Activated B cell treated with CpG ODN at 0.5 μM for 24 hours (primary cell): ENCODE measurements around the gene PTPRJ. TPM values are rescaled to one million over a fixed set of nuclear protein-coding genes. Genes with fewer than 3 reads are reported as not detected.
"Not testable (repeated sequence)": the region's sequence is repeated elsewhere in the genome, so short reads cannot be mapped to it uniquely, and the experiment has no call there.

Source experiments
- ATAC-seq: fragments of 200-7000 bp; cut with Tn5 transposase; one replicate; pipeline ENCODE4 v1.10.0; 2021; ENCODE audit warnings: low read depth, mild to moderate bottlenecking, moderate library complexity
- CTCF ChIA-PET: fragments of 350-600 bp; sonication (Branson Sonifier 250); formaldehyde crosslinking; loops from one replicate; lab custom pipeline; 2021; ENCODE audit warnings: antibody characterized with exemption; lab: Charles Lee
- POLR2A ChIA-PET: fragments of 350-600 bp; sonication (Branson Sonifier 250); formaldehyde crosslinking; loops from one replicate; lab custom pipeline; 2021; ENCODE audit warnings: antibody characterized with exemption; lab: Charles Lee
- DNase-seq: peaks from one replicate; pipeline ENCODE4 v3.0.0; 2022
- H3K27ac Mint-ChIP-seq: one replicate; pipeline ENCODE4 v1.8.0; 2020; ENCODE audit warnings: mixed read lengths
- H3K27me3 Mint-ChIP-seq: one replicate; pipeline ENCODE4 v1.8.0; 2021; ENCODE audit warnings: mixed read lengths
- H3K36me3 Mint-ChIP-seq: one replicate; pipeline ENCODE4 v1.8.0; 2021; ENCODE audit warnings: low read depth, mixed read lengths
- H3K4me1 Mint-ChIP-seq: one replicate; pipeline ENCODE4 v1.8.0; 2021; ENCODE audit warnings: mixed read lengths
- H3K4me3 Mint-ChIP-seq: one replicate; pipeline ENCODE4 v1.8.0; 2020; ENCODE audit warnings: mild to moderate bottlenecking, mixed read lengths
- H3K9me3 Mint-ChIP-seq: one replicate; pipeline ENCODE4 v1.8.0; 2020; ENCODE audit warnings: mixed read lengths
- CTCF ChIP-seq: fragments of 200-600 bp; IDR thresholded peaks from one replicate; pipeline ENCODE4 v1.8.0; 2022; ENCODE audit warnings: antibody characterized with exemption, mild to moderate bottlenecking
- intact Hi-C: fragments of 100-400 bp; cut with micrococcal nuclease; formaldehyde crosslinking; loops from one replicate; pipeline ENCODE4 v1.15.1; 2024
- total RNA-seq: library from RNA; stranded (reverse); gene quantifications from 2 replicates; pipeline ENCODE4 v1.2.3, GENCODE V29; 2022

PTPRJ gene
- total RNA-seq, result 18.8 and 19.2 TPM in 2 replicates

GRCh38 chr11:47980088-47980906 is at the start of gene PTPRJ:
Gene PTPRJ, plus strand, starts transcription at chr11:47980559. Its CDS starts 354 bp downstream, at chr11:47980913.
- peak; percentile 71 for DNase-seq
- intact Hi-C loops, result loop anchor here (1.0 to 2.0 kb wide), 2 partner anchors 11 to 19 kb away; no protein-coding TSS in a partner anchor
- Mint-ChIP-seq H3K36me3 (no peaks in the 10 kb centered on the region), H3K4me3 (peak within 1 kb of the TSS; percentile 86), H3K4me1 (peaks cover 34% of the 10 kb centered on the region), H3K9me3 (no peaks in the 10 kb centered on the region), H3K27me3 (no peaks in the 10 kb centered on the region), H3K27ac (peak within 1 kb of the TSS; percentile 2)
- peak; percentile 66 for ATAC-seq
- POLR2A ChIA-PET, result interaction anchor here (0.6 to 1.2 kb wide), 11 partner anchors 9 to 149 kb away, joined by 3 to 7 read pairs (median 4); no protein-coding TSS in a partner anchor
- CTCF ChIA-PET, result interaction anchor here (1.5 kb wide), 2 partner anchors 40 to 127 kb away, joined by 3 to 4 read pairs; no protein-coding TSS in a partner anchor
- TF ChIP-seq CTCF, result no peak

- H3K36me3 Mint-ChIP-seq, result no peaks in the 10 kb centered on the region
- no peaks in the 10 kb centered on the region for H3K9me3 Mint-ChIP-seq
- no peak for ATAC-seq
- POLR2A ChIA-PET, result interaction anchor here (0.8 to 1.3 kb wide), 2 partner anchors 74 to 175 kb away, joined by 4 read pairs; no protein-coding TSS in a partner anchor
- no peak overlapping the region for H3K4me3 Mint-ChIP-seq
- intact Hi-C loops, result loop anchor here (10.0 kb wide), 1 partner anchor 372 kb away; the partner anchor contains the start of gene OR4S1
- H3K27ac Mint-ChIP-seq, result no peak overlapping the region
- TF ChIP-seq CTCF, result no peak
- H3K27me3 Mint-ChIP-seq, result no peaks in the 10 kb centered on the region
- DNase-seq, result no peak
- CTCF ChIA-PET, result interaction anchor here (1.1 to 7.9 kb wide), 6 partner anchors 77 to 176 kb away, joined by 3 to 159 read pairs (median 4); no protein-coding TSS in a partner anchor
- peaks cover 51% of the 10 kb centered on the region for H3K4me1 Mint-ChIP-seq
These were observed 47.8 kb upstream of the PTPRJ start for GRCh38 chr11:47932544-47932943.

GRCh38 chr11:47933797-47934196 is 46.6 kb upstream of the PTPRJ start:
- ChIA-PET POLR2A (interaction anchor here (1.2 to 4.1 kb wide), 5 partner anchors 10 to 176 kb away, joined by 3 to 55 read pairs (median 6); no protein-coding TSS in a partner anchor), CTCF (interaction anchor here (0.6 to 7.9 kb wide), 19 partner anchors 9 to 186 kb away, joined by 3 to 159 read pairs (median 5); no protein-coding TSS in a partner anchor)
- H3K9me3 Mint-ChIP-seq, H3K36me3 Mint-ChIP-seq, ATAC-seq, H3K4me3 Mint-ChIP-seq, DNase-seq, H3K27me3 Mint-ChIP-seq: not testable (repeated sequence)
- Mint-ChIP-seq H3K4me1 (peaks cover 42% of the 10 kb centered on the region), H3K27ac (peak overlapping the region; percentile 50)
- intact Hi-C loops, result loop anchor here (1.0 to 10.0 kb wide), 5 partner anchors 13 to 371 kb away; partner anchors contain the start of gene OR4S1

- H3K36me3 Mint-ChIP-seq, result no peaks in the 10 kb centered on the region
- intact Hi-C loops, result loop anchor here (10.0 kb wide), 1 partner anchor 366 kb away; the partner anchor contains the start of gene OR4S1
These were observed 41.4 kb upstream of the PTPRJ start for GRCh38 chr11:47938791-47939560.

More at GRCh38 chr11:47938791-47939560, 41.4 kb upstream of the PTPRJ start:
- H3K27me3 Mint-ChIP-seq, result no peaks in the 10 kb centered on the region
- no peaks in the 10 kb centered on the region for H3K9me3 Mint-ChIP-seq
- peak overlapping the region; percentile 46 for H3K27ac Mint-ChIP-seq
- POLR2A ChIA-PET, result no interaction called here
- H3K4me3 Mint-ChIP-seq, result no peak overlapping the region
- peaks cover 32% of the 10 kb centered on the region for H3K4me1 Mint-ChIP-seq
- ATAC-seq (no peak), DNase-seq (no peak)
- TF ChIP-seq CTCF, result no peak
- CTCF ChIA-PET, result interaction anchor here (1.1 to 7.9 kb wide), 2 partner anchors 169 to 170 kb away, joined by 5 to 159 read pairs; no protein-coding TSS in a partner anchor
